Activated gamma-delta T cell treated with anti-CD3 and anti-CD28 coated beads, Interleukin-2, amount 50 U/mL, for 16 hours (primary cell): ENCODE results near the gene PRKACA.

Experiments
- DNase-seq: peaks from one replicate; pipeline ENCODE4 v3.0.0-alpha.2; 2020; ENCODE audit warnings: low read depth

Gene PRKACA

DNA sequence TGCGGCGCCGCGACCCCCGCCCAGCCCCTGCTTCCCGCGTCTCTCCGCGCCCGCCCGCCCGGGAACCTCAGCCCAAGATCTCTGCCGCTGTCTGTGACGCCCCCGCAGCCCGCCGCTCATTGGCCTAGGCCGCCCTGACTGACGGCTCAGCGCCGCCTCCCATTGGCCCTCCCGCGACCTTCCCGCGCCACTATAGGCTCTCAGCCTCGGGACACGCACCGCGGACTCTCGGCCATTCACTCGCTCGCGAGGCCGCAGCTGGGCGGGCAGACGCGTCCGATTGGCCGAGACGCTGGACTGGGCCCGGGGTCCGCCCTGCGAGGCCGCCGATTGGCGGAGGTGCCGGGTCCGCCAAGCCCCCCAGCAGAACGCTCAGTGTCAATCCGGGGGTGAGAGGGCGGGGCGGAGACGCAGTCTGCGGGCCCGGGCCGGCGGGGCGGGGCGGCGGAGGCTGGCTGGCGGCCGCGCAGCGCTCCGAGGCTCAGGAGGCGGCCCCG, at the start of gene PRKACA:
PRKACA (minus strand) TSS at position 95 of the 497 bp plus-strand sequence. CDS start 215 bp downstream, outside the sequence.
- peak; percentile 95 for DNase-seq

DNA sequence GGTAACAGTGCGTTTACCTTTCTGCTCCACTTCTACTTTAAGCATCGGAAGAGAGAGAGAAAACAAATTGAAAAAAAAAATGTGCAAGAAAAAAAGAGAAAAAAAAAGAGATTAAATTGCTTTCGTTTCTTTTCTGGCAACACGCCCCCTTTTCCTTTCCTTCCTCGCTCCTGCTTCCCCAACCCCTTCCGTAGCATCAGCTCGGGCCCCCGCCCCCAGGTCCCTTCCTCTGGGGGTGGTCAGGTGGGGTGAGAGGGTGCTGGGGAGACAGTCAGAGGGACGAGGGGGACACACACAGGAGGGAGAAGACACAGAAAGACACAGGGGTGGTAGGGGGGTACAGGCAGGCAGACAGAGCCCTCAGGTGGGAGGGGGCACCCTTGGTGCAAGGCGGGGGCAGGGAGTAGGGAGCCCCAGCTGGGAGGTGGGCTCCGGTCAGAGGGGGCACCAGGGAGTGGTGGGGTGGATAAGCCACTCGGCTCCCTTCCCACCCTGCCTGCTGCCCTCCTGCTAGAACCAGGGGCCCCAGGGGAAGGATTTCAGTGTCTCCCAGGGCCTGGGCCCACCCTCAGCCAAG, 49.5 kb upstream of the PRKACA start:
- no peak for DNase-seq

DNA sequence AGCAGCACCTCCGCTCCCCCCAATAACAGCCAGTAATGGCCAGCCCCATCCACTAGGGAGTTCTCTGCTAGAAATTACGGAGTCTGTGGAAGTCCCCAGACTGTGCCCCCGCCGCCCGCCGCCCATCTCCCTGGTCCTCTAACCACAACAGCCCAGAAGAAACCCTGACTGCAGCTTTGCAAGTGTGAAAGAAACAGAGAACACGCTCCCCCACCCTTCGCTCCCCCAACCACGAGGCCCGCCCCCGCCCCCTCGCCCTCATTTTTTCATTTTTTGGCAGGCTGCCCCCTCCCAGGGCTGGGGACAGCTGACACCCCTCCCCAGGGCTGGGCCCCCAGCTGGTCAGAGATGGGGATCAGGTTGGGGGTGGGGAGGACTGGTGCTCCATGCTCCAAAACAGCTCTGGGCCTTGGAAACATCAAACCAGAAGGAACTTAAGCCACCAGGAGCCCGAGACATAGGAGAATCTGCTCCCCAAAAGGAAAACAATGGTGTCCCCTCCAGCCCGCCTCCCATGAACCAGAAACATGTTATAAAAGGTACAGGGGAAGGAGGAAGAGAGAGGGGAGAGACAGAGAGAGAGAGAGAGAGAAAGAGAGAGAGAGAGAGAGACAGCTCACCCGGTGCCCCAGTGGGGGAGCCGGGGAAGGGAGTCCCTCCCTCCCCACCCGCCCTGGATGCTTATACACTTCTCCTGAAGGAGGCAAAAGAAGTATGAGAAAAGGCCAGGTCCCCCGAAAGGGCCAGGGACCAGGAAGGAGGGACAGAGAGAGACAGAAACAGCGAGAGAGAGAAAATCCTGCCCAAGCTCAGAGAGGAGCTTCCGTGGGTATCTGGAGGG, 48.6 kb upstream of the PRKACA start:
- no peak for DNase-seq

DNA sequence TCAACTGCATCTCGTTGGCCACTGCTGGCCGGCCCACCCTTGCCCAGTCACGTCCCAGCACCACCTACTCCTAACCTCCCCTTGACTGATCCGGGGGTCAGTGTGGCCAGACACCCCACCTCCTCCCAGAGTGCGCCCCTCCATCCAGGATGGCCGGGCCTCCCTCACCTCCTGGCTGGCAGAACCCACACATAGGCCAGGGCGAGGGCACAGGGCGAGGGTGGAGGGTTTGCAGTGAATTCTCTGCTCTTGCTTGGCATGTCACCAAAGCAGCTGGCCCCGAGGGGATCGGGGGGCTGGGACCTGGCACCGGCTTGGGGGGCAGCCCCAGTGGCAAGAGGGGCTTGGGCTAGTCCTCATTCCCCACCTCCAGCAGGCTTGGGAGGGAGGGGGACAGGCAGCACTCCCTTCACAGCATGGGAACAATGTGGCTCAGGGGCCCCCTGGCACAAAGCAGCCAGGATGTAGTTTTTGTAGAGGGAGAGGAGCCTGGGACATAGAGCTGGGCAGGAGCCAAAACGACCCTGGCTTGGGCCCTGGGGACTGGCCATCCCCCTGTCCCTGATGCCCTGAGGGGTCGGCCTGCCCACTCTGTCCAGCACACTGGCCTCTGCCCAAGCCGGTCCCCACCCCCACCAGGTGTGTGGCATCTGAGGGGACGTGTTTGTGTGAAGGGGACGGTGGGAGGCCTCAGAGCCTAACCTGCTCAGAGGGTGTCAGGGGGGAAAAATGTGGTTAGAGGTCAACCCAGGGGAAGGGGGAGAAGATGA, 47.3 kb upstream of the PRKACA start:
- no peak for DNase-seq

DNA sequence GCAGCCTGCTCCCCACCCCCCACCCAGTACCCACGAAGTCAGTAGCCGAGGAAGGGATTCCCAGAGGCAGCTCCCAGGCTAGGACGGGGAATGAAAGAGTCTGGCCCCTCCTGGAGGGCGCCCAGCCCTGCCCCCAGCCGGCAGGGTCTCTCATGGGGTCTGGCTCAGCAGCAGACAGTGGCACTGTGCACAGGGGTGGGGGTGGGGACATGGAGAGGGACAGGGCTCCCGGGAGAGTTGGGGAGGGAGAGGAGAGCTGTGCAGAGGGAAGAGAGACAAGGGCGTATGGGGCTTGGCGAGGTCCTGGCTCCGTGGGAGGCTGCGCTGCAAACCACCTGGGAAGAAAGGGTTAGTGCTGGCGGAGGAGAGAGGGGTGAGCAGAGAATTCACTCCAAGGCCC, 46.5 kb upstream of the PRKACA start:
- DNase-seq = no peak

DNA sequence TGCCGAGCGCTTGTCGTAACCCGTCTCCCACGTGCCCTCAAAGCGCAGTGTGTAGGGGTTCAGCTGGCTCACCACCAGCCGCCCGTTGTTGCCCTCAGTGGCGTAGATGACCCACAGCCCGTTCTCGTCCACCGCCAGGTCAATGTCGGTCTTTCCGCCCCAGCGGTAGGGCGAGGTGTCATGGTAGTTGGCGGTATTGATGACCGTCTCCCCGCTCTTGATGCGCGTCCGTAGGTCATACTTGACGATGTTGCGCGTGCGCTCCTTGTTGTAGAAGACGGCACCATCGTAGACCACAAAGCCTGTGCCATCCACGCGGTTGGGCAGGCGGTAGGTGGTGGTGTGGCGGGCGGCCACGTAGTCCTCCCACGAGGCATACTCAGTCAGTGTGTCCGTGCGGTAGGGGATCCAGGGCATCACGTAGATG, 45.3 kb upstream of the PRKACA start:
- no peak for DNase-seq

DNA sequence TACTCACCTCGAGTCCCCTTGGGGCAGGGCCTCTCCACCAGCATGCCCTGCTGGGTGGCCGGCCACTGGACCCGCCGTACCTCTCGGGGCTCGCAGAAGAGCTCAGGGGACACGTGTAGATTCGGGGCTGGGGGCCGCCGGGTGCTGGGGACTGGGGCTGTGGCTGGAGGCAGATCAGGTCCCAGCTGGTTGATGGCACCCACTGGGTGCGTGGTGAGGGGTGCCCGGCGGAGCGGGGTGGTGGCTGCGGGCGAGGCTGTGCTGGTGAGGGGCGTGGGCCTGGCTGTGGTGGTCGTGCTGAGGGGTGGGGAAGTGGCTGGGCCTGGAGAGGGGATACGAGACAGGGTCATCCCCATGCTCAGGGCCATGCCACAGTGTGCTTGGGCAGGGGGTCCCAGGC, 43.7 kb upstream of the PRKACA start:
- no peak for DNase-seq

DNA sequence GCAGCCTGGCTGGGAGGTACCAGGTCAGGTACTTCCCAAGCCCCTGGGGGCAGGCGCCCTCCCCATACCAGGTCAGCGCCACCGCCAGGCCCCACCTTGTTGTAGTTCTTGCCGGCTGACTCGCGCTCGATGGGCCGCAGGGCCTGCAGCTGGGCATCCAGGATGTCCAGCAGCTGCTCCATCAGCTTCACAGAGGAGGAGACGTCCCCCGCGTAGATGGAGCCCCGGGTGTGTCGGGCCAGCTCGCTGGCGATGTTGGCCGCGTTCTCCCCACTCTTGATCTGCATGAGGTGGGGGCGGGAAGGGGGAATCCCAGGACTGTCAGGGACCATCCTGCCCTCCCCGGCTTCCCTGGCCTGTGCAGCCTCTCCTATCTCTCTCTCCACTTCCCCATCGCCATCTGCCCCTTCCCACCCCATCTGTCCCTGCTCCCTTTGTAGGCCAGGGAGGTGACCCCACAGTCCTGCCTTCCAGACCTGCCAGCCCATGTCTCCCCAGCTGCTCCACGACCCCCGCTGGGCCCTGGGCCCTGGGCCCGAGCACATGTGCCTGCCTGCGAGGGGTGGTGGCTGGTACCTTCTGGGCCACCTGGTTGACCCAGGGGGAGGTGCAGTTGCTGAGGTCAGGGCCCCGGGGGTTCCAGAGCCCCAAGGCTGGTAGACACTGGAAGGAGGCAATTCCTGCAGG, 42.6 kb upstream of the PRKACA start:
- no peak for DNase-seq

DNA sequence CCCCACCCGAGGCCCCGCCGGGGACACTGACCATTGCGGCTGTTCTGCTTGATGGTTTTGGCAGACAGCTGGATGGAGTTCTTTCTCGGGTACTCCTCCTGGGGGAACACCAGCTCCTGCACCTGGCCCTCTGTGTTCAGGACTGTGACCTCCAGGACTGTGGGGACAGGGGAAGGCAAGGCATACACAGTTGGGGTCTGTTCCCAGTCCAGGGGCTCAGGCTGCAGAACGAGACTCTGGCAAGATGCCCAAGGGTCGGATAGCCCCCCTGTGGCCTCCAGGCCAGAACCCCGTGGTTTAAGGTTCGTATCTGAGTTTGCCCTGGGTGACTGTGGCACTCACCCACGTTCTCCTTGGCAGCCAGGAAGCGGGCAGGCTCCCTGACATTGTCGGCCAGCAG, 41.5 kb upstream of the PRKACA start:
- DNase-seq = no peak

DNA sequence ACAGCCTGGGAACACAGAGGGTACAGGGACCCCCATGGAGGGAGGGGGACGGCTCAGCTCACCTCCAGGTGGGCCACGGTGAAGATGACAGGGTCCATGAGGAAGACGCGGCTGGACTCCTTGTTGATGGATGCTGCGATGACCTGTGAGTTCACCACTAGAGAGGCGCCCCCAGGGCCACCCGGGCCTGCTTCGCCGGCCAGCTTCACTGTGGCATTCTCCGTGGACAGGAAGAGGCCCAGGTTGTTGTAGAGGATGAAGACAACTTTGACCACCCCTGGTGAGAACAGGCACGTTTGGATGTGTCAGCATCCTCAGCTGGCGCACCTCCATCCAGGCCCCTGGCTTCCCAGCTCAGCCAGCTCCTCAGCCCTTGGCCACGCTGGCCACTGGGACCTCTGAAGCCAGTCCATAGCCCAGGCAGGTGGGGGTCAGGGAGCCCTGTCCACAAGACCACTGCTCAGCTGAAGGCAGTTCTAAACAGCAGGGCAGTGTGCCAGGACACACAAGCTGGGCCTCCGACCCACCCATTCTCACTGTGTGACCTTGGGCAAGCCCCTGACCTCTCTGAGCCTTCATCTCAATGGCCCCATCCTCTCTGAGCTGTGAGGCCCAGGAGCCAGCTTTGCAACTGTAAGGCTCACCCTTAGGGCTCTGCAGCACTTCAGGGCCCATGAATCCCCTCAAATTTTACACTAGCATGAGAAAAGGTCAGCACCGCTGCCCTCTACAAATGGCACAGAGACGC, 40.9 kb upstream of the PRKACA start:
- DNase-seq = no peak

DNA sequence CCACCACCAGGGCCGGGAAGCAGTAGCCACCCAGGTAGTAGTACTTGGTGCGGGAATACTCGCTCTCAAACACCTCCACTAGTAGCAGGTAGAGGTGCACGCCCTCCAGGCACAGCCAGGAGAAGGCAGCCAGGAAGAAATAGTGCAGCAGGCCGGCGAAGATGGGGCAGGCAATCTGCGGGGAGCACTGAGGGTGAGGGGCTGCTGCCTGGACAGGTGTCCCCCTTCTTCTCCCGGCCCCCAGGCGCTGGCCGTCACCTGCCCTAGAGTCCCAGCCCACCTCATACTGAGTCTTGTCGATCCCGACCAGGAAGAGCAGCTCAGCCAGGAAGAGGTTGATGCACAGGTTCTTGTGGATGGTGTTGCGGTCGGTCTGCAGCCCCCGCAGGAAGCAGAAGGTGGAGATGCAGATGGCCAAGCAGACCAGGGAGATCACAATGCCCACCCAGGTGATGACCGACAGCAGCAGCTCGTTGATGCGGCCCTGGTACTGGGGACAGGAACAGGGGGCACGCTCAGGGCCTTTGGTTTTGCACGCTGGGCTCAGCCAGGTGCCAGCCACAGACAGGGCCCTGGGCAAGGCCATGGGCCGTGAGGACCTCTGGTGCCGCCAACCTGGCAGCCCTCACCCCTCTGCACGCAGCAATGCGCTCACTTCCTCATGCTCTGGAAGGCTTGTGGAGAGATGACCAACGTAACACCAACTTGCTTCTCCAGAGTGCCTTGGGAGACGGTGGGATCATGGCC, 39.6 kb upstream of the PRKACA start:
- no peak for DNase-seq

DNA sequence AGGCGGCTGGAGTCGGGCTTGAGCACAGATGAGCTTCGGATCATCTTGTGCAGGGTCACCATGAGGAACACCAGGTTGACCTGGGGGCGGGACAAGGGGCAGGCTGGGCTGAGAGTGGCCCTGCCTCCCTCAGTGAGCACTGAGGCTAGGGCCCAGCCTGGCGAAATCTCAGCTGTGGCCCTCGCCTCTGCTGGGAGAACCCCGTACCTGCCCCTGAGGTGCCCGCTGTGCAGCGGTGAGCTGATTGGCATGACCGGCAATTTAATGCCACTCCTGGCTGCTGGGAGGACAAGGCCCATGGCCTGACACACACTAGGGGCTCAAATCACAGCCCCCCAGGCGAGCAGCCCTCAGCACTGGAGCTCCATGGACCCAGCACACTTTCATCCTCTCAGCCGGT, 38.6 kb upstream of the PRKACA start:
- DNase-seq = no peak

DNA sequence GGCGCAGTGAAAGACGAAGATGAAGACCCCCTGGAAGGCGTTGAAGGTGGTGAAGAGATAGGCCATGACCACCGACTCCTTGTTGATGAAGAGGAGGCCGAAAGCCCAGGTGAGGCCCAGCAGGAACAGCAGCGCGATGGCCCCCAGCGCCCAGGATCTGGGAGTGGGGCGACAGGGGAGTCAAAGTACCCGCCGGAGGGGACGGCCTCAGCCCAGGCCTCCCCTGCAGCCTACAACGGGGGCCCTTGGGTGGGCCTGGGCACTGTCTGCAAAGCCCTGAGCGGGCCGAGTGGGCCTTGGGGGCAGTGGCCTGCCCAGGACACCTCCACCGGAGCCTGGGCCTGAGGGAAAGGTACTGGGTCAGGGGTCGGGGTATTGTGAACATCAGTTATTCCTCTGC, 37.8 kb upstream of the PRKACA start:
- no peak for DNase-seq

DNA sequence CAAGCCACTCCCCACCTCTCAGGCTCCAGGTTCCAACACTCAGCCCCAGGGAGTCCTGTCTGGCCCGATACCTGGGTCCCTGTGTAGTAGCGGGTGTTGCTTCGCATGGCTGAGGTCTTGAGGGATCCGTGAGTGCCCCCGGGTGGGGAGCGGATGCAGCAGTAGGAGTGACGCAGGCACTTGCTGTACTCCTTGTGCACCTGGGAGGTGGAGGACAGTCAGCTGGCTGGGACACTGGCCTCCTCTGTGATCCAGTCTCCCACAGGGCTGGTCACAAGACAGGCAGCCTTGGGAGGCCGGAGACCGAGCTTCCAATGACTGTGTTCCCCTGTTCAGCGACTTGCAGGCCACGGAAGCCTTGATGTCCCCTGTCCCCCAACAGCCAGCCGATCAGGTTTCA, 35.2 kb upstream of the PRKACA start:
- no peak for DNase-seq

DNA sequence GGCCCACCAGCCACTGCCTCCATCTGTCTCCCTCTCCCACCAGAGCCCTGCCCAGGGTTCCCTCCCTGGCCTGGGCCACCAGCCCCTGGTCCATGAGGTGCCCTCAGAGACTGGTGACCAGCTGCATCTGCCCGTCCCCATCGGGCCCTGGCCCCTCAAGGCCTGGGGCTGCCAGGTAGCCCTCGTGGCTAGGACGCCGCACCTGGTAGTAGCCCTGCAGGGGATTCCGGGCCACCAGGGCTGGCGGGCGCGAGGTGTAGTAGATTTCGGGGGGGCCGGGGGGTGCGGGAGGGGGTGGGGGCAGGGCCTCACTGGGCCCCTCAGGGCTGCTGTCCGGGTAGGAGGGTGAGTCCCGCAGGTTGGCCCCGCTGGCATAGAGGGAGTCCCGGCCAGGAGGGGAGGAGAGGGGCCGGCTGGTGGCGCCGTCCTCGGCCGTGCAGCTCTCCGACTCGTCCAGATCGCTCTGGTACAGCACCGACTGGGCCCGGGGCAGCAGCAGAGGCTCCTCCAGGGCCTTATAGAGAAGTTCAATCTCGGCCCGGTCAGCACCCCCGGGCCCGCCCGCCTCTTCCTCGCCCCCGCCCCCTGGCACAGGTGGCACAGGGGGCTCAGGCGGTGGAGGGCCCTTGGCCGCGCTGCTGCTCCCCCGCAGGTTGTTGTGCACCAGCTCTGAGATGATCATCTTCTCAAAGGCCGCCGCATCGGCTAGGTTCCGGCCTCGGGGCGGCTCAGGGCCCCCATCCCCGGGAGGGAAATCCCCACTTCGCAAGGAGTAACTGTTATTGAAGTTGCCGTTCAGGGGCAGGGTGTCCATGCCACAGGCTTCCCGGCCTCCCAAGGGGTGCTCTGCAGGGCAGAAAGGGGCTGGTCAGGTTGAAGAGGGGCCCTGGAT, 33.5 kb upstream of the PRKACA start:
- DNase-seq = no peak

DNA sequence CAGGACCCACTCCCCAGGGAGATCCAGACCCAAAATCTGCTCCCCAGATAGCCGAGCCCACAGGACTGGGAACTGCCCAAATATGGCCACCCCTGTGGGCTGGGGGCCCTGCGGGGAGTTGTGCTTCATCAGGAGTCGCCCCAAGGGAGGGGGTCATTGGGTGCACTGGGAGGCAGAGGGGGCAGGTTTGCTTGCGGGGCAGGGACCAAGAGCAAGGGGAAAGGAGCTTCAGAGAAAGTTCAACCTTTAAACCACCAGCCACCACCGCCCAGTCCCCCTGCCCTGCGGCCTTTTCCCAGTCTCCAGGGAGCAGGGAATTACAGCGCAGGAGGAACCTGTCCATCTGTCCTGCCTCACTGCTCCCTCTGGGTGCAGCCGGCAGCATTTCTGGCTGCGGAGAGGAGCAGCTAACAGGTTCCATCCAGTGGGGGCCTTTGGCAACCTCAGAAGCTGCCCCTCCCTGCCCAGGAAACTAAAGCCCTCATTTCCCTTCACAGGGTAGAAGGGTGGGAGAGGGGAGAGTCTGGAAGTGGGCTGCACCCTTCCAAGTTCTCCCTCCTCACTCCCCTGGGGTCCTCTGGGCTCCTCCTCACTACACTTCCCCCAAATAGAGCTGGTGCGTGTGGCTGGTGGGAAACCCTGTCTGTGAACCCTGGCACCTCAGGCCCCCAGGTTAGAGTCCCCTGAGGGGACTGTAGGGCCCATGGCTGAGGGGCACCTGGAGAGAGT, 32.6 kb upstream of the PRKACA start:
- no peak for DNase-seq

DNA sequence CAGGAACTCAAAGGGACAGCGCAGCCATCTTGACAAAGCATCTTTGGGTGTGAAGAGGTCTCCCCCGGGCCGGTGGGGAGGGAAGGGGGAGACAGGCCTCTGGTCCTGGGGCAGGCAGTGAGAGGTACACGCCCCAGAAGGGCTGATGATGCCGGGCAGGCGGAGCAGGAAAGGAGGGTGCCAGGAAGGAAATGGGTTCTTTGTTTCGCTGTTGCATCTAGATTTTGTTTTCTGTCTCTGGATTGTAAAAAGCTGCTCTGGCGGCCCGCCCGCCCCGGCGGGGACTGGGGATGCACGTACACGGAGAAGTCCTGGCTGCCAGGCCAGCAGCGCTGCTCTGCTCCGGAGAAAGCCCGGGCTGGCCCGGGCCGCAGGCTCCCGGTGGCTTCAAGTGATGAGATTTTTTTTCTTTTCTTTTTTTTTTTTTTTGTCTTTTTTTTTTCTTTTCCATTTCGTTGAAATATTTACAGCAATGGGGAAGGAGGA, 32.0 kb upstream of the PRKACA start:
- no peak for DNase-seq

DNA sequence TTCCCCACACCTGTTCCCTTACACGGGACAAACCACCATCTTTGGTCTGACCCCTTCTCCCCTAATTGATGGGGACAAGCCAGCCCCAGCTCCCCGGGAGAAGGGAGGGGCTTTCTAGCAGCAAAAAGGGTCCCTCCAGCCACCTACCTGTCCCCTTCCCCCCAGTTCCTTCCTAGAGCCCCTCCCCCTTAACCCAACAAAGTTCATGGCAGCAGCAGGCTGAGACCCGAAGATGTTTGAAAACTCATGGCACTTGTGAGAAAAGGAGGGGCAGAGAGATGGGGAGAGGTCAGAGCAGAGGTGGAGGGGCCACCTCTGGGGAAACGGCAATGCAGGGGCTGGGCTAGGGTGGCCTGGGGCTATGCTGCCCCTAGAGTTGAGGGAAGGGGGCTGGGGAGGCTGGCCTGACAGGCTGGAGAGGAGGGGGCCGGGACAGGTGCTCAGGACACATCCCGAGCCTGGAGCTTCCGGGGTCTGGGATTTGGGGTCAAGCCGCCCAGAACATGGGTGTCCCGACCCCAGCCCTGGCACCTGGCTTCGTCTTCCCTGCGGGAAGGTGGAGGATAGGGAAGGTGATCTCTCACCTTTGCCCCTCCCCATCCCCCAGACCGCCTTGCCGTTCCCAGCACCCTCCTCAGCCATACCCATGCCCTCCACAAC, 31.3 kb upstream of the PRKACA start:
- no peak for DNase-seq
